NOMO-1 (cell line): ENCODE measurements around the gene PDCD4.

Source experiments
- DNase-seq, 2 experiments: peaks; one replicate each; lab custom pipeline; 2025; ENCODE audit not compliant: unreplicated experiment in 2 of 2; lab: John Stamatoyannopoulos, UW

PDCD4 gene

DNA sequence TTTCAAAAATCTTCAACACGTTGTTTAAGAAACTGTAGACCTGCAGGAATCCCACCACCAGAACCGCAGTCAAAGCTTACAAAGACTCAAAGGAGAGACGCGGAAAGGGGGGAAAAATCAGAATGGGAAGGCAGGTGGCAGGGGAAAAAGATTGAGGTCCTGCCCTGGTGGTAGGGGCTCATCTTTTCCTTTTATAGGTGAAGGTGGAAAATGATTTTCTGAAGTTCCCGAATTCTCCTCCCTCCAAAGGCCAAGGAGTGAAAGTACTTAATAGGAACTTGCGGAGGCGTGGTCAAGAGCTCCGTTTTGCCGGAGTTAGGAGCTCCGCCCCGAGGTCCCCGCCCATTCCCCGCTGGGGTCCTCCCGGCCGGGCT is 46.5 kb downstream of the PDCD4 start:
- DNase-seq, result peak; percentile 85 to 94

DNA sequence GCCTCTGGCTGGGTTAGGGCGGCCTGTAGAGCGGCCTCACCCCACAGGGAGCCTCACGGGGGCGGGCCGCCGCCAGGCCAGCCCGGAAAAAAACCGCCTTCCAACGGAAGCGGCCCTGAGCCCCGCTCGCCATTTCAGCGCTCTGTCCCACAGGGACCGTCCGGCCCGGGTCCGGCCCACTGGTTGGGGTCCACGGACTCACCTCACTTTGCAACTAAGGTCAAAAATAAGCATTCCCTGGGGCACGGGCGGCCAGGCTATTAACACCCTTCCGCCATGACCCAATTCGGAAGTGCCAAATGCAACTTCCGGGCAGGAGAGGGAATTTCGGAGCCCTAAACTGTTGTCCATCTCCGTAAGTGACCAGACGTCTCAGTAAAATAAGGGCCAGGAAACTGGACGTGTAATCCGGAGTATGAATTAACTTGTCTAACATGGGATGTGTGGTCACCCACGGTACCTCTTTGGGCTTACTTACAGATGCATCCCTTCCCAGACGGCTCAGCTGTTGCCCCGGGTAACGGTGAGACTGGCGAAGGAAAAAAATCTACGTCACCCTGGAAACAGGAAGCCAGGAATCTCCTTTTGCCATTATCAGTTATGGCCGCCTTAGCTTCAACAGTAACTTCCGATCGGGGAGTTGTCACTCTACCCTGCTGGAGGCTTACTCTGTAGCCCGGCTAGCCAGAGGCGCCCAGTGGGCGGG is 47.1 kb downstream of the PDCD4 start, which contains the start of gene BBIP1:
BBIP1 (minus strand) TSS at position 538 of the 706 bp plus-strand sequence. CDS start 1,023 bp downstream, outside the sequence.
- DNase-seq, result peak; percentile 99 to 100

DNA sequence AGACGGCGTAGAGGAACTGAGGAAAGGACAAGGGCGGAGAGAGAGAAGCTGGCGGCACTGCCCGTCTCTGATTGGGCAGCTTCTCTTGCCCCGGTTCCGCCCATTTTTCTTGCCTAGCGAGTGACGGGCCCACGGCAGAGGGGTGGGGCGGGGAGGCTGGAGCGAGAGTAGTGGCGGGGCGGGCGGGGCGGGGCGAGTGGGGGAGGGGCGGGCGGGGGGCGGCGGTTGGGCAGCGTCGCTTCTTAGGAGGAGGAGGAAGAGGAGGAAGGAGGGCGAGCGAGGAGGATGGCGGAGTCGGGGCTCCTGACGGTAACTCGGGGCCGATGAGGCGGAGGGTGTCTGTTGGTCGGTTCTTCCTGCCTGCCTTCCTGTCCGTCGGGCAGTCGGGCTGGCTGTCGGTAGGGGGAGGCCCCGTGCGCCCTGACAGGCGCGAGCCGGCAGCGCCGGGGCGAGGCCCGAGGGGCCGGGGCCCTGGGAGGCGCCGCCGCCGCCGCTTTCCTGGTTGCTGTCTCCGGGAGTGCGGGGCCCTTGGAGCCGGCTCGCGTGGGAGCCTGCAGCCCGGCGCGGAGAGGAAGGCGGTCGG is 47.7 kb downstream of the PDCD4 start, which contains the start of gene SHOC2:
SHOC2 (plus strand) TSS at position 256 of the 583 bp plus-strand sequence. CDS start 44,755 bp downstream, outside the sequence.
- no peak for DNase-seq

DNA sequence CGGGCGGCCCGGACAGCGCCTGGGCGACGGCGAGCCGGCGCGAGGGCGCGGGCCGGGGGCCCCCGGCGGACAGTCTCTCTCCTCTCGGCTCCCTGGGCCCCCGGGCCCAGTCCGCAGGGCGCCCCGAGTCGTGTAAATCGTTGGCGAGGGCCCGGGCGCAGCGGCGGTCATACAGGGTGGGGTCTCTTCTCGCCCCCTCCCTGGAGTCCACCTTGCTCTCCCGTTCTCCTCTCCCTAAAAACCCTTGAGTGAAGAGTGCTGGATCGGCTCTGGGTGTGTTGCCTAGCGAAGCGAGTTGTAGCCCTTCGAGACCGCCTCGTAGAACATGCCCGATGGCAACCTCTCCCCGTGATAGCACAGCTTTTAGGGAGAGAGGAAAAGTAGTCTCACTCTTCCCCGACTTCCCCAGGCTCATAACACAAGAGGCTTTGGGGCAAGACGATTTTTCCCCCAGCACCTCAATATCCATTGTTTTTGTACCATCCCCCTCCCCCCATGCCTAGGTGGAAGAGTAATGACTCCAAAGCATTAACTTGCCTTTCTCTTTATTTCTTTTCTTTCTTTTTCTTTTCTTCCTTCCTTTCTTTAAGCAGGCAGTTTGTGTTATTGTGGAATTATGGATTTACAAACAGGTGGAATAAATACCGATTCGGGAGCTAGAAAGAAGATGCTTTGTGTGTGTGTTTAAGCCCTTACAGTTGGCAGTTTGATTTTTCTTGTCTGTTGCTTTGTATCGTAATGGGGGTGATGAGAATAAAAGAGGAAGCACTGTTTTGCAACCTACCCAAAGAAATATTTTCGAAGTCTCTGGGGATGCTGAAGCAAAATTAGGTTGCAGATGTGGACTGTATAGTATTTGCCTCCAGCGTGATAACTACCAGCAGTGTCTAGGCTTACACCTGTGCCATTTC is 48.5 kb downstream of the PDCD4 start:
- peak; percentile 81 to 86 for DNase-seq

DNA sequence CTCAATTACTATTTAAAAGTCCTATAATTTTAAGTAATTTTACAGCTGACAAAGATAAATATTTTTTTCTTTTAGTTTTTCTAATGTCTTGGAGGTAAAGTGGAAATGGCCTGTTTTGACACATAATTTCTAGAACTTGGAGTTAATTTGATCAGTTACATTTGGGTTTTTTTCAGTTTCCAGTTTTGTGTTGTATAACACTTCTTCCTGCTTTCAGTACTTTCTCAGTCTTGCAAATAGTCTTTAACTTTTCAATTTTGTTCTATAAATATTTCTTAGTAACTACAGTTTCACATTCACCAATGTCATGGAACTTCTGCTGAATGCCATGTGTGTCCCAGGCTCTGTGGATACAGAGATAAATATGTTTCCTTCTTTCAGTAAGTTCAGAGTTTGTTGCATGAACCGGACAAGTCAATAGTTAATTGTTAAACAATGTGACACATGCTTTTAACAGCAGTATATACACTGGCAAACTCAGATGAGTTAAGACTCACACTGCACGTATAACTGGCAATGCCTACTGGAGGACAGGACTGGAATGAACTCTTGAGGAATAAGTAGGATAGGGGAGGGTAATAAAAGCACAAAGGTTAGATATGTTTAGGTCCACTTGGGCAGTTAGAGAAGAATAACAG is 52.2 kb downstream of the PDCD4 start:
- peak in 1 of 2 experiments; percentile 14 for DNase-seq

DNA sequence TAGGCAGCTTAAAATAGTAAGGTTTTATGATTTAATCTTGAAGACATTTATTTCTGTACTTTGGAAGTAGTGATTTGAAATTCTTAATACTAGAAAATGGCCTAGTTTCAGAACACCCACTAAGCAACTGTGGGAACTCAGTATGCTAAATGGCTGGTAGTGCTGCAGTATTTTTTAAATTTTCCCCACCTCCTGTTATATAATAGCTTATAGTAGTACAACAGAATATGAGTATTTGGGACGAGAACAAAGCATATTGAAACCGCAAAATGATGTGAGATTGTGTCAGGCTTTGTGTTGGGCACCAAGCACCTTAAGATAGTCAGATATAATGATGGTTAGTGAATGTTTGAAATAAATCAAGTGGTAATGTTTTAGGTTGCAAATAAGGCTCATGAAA is 55.7 kb downstream of the PDCD4 start:
- DNase-seq, result no peak

DNA sequence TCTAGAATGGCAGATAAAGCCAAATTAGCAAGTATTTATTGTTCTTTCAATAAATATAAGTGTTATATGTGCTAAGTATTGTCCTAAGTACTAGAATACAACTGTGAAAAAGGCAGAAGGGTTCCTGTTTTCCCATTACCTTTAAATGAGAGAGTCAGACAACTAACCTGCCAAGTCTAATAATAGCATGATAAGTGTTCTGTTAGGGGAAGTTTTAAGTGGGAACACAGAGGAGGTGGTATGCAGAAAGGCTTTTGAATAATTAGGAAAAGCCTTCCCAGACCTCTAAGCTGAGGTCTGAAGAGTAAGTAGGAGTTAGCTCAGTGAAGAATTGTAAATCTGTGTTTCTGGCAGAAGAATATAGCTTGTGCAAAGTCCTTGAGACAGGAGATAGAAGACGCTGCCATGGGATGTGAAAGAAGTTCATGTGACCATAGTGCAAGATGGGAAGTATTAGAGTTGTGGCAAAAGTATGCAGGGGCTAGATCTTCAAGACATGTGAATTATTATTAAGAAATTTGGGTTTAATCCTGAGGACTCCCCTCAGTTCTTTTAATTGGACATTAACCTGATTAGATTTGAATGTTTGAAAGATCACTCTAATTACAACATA is 60.1 kb downstream of the PDCD4 start:
- DNase-seq, result no peak

DNA sequence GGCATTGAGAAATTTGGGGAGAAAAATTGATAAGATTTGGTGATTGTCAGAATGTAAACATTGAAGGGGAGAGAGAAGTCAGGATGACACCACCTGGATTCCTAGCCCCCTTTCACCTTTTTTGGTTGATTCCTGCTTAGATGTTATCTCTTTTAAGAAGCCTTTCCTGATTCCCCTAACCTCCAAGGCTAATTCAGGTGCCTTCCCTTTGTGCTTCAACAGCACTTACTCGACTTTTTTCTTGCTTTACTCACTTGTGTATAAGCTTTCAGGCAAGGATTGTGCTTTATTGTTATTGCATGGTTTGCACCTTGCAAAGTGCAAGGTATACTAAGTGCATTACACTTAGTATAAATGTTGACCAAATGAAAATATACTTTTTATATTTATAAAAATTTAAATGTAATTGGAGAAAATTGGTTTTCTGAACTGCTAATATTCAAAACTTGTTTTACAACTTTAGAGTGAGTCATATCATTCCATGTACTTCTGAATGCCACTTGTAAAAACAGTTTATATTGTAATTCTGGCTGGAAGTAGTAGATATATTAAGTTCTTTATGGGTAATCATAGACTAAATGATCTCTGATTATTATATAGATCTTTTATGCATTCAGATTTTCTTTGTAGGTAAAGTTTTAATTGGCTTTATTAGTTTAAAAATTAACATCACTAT is 60.9 kb downstream of the PDCD4 start:
- no peak for DNase-seq

DNA sequence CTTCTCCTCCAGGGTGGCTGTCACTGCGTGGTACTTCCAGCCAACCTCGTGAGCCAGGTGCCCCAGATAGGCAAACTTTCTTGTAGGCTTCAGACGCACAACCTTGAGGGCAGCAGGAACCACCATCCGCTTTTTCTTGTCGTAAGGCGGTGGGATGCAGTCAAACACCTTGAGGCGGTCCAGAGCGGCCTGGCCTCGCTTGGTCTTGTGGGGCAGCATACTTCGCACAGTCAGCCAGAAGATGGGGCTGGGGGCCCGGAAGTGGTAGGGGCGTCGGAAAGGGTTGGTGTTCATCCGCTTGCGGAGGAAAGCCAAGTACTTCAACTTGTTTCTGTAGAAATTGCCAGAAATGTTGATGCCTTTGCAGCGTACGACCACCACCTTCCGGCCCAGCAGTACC is 65.0 kb downstream of the PDCD4 start:
- DNase-seq, result no peak

DNA sequence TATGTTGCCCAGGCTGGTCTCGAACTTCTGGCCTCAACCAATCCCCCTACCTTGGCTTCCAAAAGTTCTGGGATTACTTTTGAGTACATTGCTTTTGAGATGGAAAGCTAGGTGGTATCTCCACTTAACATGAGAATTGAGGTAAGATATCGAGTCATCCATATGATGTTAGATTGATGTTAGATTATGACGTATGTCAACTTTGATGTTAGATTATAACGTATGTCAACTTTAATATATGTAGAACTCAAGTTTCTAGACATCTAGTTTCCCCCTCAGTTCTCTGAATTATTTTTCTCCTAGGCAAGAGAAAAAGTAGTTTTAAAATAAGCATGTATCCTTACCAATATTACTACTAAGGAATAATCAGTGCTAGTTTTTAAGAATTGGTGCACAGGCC is 67.7 kb downstream of the PDCD4 start:
- no peak for DNase-seq

DNA sequence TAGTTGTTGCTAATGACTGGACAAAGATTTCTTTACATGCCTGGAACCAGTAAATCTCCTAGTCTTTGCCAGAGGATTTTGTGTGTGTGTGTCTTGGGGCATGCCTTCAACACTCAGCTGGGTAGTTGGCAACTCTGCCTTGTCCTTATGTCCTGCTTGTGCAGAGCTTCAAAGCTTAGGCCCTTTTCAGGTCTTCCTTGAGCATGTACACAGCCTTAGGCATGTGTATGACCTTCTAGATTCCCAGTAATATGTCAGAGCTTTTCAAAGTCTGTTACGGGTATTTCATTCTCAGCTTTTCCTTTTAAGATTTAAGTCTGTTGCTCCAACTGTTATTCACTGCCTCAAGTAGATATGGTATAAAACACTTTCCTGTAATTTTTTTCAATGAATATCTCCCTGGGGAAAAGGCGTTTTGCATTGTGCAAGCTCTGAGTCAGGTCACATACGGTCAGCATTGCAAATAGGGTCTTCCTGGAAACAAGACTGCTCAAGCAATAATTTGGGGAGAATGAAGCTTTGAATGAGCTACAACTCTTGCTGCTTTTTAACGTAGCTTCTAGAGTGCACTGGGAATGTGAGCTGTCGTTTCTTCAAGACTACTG is 73.2 kb downstream of the PDCD4 start:
- DNase-seq, result peak in 1 of 2 experiments; percentile 3

DNA sequence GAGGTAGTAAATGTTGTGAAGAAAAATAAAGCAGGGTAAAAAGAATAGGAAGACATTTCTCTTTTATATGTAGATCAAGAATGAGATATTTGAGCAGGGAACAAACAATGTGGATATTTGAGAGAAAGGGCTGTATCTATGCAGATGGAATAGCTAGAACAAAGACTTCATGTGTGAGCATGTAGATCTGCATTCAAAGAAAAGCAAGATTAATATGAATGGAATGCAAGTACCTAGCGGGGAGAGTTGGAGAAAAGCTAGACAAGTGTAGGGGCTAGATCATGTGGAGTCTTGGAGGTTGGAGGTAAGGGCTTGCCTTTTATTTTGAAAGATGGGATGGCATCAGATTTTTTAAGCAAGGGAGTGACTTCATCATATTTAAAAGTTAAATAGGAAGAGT is 74.8 kb downstream of the PDCD4 start:
- no peak for DNase-seq

DNA sequence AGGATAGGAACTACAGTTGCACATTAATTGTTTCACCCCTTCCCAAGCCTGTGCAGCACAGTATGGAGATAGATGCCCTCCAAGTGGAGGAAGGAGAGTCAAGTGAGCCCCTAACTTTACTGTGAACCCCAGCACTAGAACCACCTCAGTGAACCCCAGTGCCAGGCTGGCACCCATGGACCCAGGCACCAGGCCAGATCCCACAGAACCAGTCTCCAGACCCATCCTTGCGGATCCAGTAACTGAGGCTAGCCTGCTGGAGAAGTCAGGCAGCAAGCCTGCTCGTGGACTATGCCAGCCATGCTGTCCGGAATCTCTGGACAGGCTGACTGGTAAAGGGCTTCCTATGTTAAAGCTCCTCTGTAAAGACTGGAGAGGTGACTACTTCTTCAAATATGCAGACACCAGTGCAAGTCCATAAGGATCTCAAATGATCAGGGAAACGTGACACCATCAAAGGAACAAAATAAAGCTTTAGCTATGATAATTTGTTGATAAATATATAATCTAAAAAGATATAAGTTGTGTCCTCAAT is 75.4 kb downstream of the PDCD4 start:
- no peak for DNase-seq
